Measurements from ENCODE around the gene PDRG1. TPM values are rescaled to one million over a fixed set of nuclear protein-coding genes. Genes with fewer than 3 reads are reported as not detected.

PDRG1 gene
- total and polyA plus RNA-seq, 8 donors, result 0.58 to 18.6 (median 2.8) TPM; not detected in 1

- 60 to 73% (median 68%) methylated on average over 1 of the region's 1 CpG for WGBS, 5 donors
- H3K36me3 ChIP-seq, result peaks cover 4 to 9% (median 5%) of the 10 kb centered on the region in 4 donors
- intact Hi-C loops (cut with DNase I; ENCODE audit: low total_unique reads), result loop anchor here (5.0 kb wide), 1 partner anchor 102 kb away; no protein-coding TSS in a partner anchor
These were observed 2.7 kb upstream of the PDRG1 start for GRCh38 chr20:31954500-31954899.

GRCh38 chr20:31953556-31954148, 1.8 kb upstream of the PDRG1 start:
- H3K4me3 ChIP-seq, result no peak overlapping the region
- 75 to 87% (median 80%) methylated on average over 6 of the region's 6 CpGs for WGBS, 5 donors
- no peak for DNase-seq
- no peak overlapping the region for H3K27ac ChIP-seq
- peaks cover 13 to 24% (median 19%) of the 10 kb centered on the region in 4 donors for H3K4me1 ChIP-seq
- peaks cover 12 to 18% (median 14%) of the 10 kb centered on the region in 4 donors for H3K36me3 ChIP-seq
- H3K27me3 ChIP-seq, result peaks cover 0 to 17% (median 9%) of the 10 kb centered on the region in 3 donors
- TF ChIP-seq, protein P1, sequence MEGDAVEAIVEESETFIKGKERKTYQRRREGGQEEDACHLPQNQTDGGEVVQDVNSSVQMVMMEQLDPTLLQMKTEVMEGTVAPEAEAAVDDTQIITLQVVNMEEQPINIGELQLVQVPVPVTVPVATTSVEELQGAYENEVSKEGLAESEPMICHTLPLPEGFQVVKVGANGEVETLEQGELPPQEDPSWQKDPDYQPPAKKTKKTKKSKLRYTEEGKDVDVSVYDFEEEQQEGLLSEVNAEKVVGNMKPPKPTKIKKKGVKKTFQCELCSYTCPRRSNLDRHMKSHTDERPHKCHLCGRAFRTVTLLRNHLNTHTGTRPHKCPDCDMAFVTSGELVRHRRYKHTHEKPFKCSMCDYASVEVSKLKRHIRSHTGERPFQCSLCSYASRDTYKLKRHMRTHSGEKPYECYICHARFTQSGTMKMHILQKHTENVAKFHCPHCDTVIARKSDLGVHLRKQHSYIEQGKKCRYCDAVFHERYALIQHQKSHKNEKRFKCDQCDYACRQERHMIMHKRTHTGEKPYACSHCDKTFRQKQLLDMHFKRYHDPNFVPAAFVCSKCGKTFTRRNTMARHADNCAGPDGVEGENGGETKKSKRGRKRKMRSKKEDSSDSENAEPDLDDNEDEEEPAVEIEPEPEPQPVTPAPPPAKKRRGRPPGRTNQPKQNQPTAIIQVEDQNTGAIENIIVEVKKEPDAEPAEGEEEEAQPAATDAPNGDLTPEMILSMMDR (IDR thresholded peaks at IDR 0.05), result no peak
- intact Hi-C loops (cut with DNase I; ENCODE audit: low total_unique reads), result loop anchor here (5.0 kb wide), 1 partner anchor 101 kb away; no protein-coding TSS in a partner anchor
- no peaks in the 10 kb centered on the region for H3K9me3 ChIP-seq

More at GRCh38 chr20:31954500-31954899, 2.7 kb upstream of the PDRG1 start:
- Histone ChIP-seq H3K9me3 (no peaks in the 10 kb centered on the region), H3K4me3 (no peak overlapping the region), H3K27ac (no peak overlapping the region), H3K4me1 (peaks cover 13 to 19% (median 18%) of the 10 kb centered on the region in 4 donors), H3K27me3 (peaks cover 0 to 24% (median 9%) of the 10 kb centered on the region in 3 donors)
- TF ChIP-seq POLR2A (IDR thresholded peaks at IDR 0.05), result no peak
- TF ChIP-seq, protein P1 (IDR thresholded peaks at IDR 0.05), result no peak
- no peak for TF ChIP-seq EP300 (IDR thresholded peaks at IDR 0.05)
- TF ChIP-seq POLR2AphosphoS5 (IDR thresholded peaks at IDR 0.05), result no peak
- no peak for DNase-seq

DNA sequence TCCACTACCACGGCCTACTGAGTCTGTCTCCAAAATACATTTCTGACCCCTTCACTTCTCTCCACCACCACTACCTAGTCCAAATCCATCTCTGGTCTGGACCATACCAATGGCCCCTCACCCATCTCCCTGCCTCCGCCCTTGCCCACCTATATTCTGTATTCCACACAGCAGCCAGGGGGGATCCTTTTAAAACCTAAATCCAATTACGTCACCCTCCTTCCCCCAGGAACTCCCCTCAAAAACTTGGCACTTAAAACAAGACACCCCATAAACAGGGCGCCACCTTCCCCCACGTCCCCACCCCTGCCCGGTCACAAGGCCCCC, 680 bp downstream of the PDRG1 start:
- 3 to 10% (median 5%) methylated on average over 6 of the region's 6 CpGs for WGBS, 5 donors
- no peak for DNase-seq
- Histone ChIP-seq H3K36me3 (peaks cover 36 to 42% (median 39%) of the 10 kb centered on the region in 4 donors), H3K4me3 (peak overlapping the region; percentile 74 to 93 (median 85)), H3K27me3 (peaks cover 0 to 6% (median 0%) of the 10 kb centered on the region in 3 donors), H3K4me1 (peaks cover 13 to 24% (median 19%) of the 10 kb centered on the region in 4 donors), H3K9me3 (peaks cover 0 to 7% (median 0%) of the 10 kb centered on the region in 4 donors), H3K27ac (peak overlapping the region in 4 of 5 donors; percentile 71 to 86 (median 80))
- TF ChIP-seq POLR2A (IDR thresholded peaks at IDR 0.05), result no peak
- no peak for TF ChIP-seq EP300 (IDR thresholded peaks at IDR 0.05)
- intact Hi-C loops (cut with DNase I; ENCODE audit: low total_unique reads), result loop anchor here (5.0 kb wide), 1 partner anchor 99 kb away; no protein-coding TSS in a partner anchor

DNA sequence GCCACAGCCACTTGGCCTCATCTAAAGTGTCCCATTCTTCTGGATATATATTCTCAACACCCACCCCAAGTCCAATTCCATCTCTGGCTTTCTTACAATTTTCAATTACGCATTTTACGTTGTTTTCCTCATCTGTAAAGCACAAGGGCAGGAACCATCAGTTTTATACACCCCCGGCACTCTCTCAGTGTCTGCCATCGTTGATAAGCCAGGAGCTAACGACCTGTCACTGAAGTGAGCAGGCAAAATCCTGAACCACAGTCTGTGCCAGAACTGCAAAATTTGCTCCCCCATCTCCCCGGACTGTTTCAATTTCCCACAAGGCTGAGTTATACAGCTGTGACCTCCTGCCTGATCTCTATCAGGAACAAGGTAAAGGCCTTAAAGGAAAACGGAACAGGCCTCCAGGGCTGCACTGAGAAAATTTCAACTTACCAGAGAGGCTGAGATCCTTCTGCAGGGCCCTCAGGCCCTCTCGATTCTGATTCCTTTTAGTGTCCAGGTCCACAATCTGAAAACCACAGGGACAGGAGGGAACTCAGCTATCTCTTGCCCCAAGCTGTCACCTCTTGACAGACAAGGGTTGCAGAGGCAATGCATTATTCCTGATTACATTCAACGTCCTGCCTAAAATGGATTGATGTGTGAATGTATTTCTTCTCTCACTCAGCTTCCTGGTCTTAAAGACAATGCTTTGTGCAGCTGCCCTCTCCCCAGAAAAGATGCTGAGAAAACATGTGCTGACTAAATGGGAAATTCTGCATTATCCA, 1.8 kb downstream of the PDRG1 start:
- intact Hi-C loops (cut with DNase I; ENCODE audit: low total_unique reads), result loop anchor here (5.0 kb wide), 1 partner anchor 98 kb away; no protein-coding TSS in a partner anchor
- TF ChIP-seq, protein P1 (IDR thresholded peaks at IDR 0.05), result no peak
- TF ChIP-seq POLR2A (IDR thresholded peaks at IDR 0.05) (no peak), POLR2AphosphoS5 (IDR thresholded peaks at IDR 0.05) (no peak), EP300 (IDR thresholded peaks at IDR 0.05) (no peak)
- H3K4me3 ChIP-seq, result peak overlapping the region in 2 of 4 donors; percentile 84 to 86

More for the DNA sequence above, 1.8 kb downstream of the PDRG1 start:
- H3K9me3 ChIP-seq, result peaks cover 0 to 7% (median 0%) of the 10 kb centered on the region in 4 donors
- DNase-seq, result no peak
- WGBS, 5 donors, result 65 to 76% (median 68%) methylated on average over 9 of the region's 9 CpGs
- H3K27me3 ChIP-seq, result no peaks in the 10 kb centered on the region
- H3K4me1 ChIP-seq, result peaks cover 13 to 24% (median 19%) of the 10 kb centered on the region in 4 donors
- peaks cover 47 to 54% (median 50%) of the 10 kb centered on the region in 4 donors for H3K36me3 ChIP-seq
- no peak overlapping the region for H3K27ac ChIP-seq
